Adipocyte (in vitro differentiated cells): ENCODE data around the gene PARP1.
A peak's percentile ranks its signal among the peaks of the same experiment; 100 is the strongest.
"Not testable (repeated sequence)": the region's sequence is repeated elsewhere in the genome, so short reads cannot be mapped to it uniquely, and the experiment has no call there.

Experiments
- DNase-seq: peaks from one replicate; pipeline ENCODE4 v3.0.0-alpha.2; 2015; ENCODE audit warnings: low read depth
- H3K27me3 ChIP-seq: replicated peaks from 2 replicates; pipeline ENCODE4 v1.7.0; 2013; ENCODE audit warnings: mild to moderate bottlenecking, low read length, moderate library complexity; ENCODE audit not compliant: control insufficient read depth, insufficient read depth
- H3K36me3 ChIP-seq: 2 replicates; pipeline ENCODE4 v1.7.0; 2013; ENCODE audit warnings: low read length, mild to moderate bottlenecking, moderate library complexity; ENCODE audit not compliant: control insufficient read depth, insufficient read depth, severe bottlenecking
- H3K4me1 ChIP-seq: 2 replicates; pipeline ENCODE4 v1.7.0; 2013; ENCODE audit warnings: mild to moderate bottlenecking, low read length, moderate library complexity; ENCODE audit not compliant: control insufficient read depth, insufficient read depth
- H3K4me3 ChIP-seq: 2 replicates; pipeline ENCODE4 v1.7.0; 2013; ENCODE audit warnings: mild to moderate bottlenecking, low read length, moderate library complexity
- H3K9ac ChIP-seq: 2 replicates; pipeline ENCODE4 v1.7.0; 2013; ENCODE audit warnings: mild to moderate bottlenecking, low read length, moderate library complexity
- H3K9me3 ChIP-seq: 2 replicates; pipeline ENCODE4 v1.7.0; 2013; ENCODE audit warnings: mild to moderate bottlenecking, low read length, moderate library complexity; ENCODE audit not compliant: control insufficient read depth

PARP1 gene

DNA sequence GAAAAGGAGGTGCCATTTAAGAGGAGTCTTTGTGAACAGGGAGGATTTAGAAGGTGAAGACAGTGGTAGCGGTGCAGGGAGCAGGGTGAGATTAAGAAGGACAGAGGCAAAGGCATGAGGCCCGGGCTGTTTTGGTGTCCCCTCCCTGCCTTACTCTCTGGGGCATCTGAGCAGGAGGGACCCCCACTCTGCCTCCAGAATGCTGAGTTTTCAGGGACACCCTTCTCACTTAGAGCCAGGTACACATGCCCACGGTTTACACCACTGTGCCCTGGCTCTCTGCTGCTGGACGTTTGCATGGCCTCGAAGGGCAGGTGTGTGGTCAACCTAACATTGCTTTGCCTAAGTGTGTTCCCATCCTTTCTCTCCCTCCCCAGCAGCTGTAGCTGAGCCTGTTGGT is 20.5 kb upstream of the PARP1 start:
- H3K4me3 ChIP-seq: no peak overlapping the region
- no peaks in the 10 kb centered on the region for H3K4me1 ChIP-seq
- no peaks in the 10 kb centered on the region for H3K9me3 ChIP-seq
- no peak overlapping the region for H3K9ac ChIP-seq
- DNase-seq: no peak
- H3K36me3 ChIP-seq: no peaks in the 10 kb centered on the region
- peaks cover 28% of the 10 kb centered on the region for H3K27me3 ChIP-seq

DNA sequence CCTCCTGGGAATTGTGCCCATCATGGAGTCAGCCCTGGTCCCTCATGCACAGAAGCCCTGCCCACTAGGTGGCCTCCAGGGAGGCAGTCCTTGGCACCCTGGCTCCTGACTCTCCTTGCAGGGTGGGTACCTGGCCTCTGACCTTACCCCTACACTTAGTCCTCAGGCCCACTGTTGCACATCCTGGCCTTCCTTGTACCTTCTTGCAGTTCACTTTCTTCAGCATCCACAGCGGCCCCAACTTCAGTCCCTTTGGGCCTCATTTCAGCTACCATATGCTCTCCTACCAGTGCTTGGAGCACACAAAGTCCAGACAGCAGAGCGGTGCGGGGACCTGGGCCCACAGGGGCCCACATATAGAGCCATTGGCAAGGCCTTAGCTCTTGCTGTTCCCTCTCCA is 19.2 kb upstream of the PARP1 start:
- Histone ChIP-seq H3K9me3 (no peaks in the 10 kb centered on the region), H3K4me1 (no peaks in the 10 kb centered on the region), H3K27me3 (peaks cover 21% of the 10 kb centered on the region), H3K4me3 (no peak overlapping the region), H3K36me3 (no peaks in the 10 kb centered on the region), H3K9ac (no peak overlapping the region)
- no peak for DNase-seq

DNA sequence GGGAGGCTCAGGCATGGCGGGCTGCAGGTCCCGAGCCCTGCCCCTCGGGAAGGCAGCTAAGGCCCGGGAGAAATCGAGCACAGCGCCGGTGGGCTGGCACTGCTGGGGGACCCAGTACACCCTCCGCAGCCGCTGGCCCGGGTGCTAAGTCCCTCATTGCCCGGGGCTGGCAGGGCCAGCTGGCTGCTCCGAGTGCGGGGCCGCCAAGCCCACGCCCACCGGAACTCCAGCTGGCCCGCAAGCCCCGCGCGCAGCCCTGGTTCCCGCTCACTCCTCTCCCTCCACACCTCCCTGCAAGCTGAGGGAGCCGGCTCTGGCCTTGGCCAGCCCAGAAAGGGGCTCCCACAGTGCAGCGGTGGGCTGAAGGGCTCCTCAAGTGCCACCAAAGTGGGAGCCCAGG is 18.5 kb upstream of the PARP1 start:
- H3K4me1 ChIP-seq, DNase-seq, H3K4me3 ChIP-seq, H3K9me3 ChIP-seq, H3K36me3 ChIP-seq, H3K9ac ChIP-seq: not testable (repeated sequence)
- H3K27me3 ChIP-seq: peaks cover 21% of the 10 kb centered on the region

- H3K9me3 ChIP-seq: no peaks in the 10 kb centered on the region
- no peak overlapping the region for H3K9ac ChIP-seq
- DNase-seq: no peak
- H3K4me1 ChIP-seq: no peaks in the 10 kb centered on the region
- H3K27me3 ChIP-seq: peaks cover 21% of the 10 kb centered on the region
- H3K4me3 ChIP-seq: no peak overlapping the region
- no peaks in the 10 kb centered on the region for H3K36me3 ChIP-seq
Observed at GRCh38 chr1:226425431-226426031, 17.6 kb upstream of the PARP1 start.

- no peak overlapping the region for H3K4me3 ChIP-seq
- no peak for DNase-seq
Observed at GRCh38 chr1:226425004-226425378, 17.1 kb upstream of the PARP1 start.

DNA sequence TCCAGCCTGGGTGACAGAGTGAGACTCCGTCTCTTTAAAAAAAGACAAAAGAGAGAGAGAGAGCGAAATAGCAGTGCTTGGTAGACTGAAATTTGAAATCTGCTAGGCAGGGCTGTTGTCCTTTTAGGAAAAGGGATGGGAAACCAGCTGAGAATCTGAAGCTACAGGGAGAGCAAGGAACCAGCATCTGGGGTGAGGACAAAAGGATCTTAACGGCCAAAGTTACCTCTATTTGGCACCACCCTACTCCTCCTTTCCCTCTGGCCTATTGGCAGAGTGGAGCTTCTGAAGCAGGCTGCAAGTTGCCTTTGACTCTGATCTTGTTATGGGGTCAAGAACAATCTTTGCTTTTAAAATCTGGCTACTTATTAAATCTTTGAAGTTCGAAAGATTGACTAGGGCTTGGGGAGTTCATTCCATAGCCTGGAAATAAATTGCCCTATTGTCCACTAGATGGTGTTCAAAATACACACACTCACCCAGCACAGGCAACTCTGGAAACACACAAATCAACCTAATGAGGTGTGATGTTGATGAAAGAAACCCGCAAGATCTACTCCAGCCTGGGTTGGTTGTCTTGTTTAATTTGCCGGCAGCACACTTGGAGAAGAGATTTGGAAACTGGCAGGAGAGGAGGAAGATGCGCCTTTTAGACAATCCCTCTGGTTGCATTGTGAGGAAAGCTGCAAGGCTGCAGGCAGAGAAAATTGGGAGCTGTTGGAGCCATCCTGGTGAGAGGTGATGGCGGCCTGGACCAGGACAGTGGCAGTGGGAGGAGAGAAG is 16.5 kb upstream of the PARP1 start:
- Histone ChIP-seq H3K9me3 (no peaks in the 10 kb centered on the region), H3K4me1 (no peaks in the 10 kb centered on the region), H3K36me3 (no peaks in the 10 kb centered on the region), H3K4me3 (no peak overlapping the region), H3K9ac (no peak overlapping the region), H3K27me3 (peaks cover 24% of the 10 kb centered on the region)
- DNase-seq: peak; percentile 39

More at GRCh38 chr1:226425004-226425378, 17.1 kb upstream of the PARP1 start:
- Histone ChIP-seq H3K4me1 (no peaks in the 10 kb centered on the region), H3K9ac (no peak overlapping the region), H3K9me3 (no peaks in the 10 kb centered on the region), H3K27me3 (peaks cover 21% of the 10 kb centered on the region), H3K36me3 (no peaks in the 10 kb centered on the region)

DNA sequence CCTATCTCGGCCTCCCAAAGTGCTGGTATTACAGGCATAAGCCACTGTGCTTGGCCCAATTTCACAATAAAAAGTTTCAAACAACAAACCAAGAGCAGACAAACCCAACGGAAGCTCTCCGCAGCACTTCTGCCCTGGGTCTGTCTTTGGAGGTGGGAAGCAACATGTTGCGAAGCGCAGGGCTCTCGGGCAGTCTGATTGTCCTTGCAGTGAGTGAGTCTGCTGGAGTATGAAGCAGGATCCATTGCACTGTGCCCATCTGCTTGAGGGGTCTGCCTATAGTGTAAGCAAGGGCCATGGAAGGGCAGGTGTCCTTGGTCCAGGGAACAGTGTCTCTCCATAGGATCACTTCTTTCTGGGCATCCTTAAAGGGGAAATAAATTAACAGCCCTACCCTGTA is 14.6 kb upstream of the PARP1 start:
- H3K9ac ChIP-seq: no peak overlapping the region
- DNase-seq: no peak

DNA sequence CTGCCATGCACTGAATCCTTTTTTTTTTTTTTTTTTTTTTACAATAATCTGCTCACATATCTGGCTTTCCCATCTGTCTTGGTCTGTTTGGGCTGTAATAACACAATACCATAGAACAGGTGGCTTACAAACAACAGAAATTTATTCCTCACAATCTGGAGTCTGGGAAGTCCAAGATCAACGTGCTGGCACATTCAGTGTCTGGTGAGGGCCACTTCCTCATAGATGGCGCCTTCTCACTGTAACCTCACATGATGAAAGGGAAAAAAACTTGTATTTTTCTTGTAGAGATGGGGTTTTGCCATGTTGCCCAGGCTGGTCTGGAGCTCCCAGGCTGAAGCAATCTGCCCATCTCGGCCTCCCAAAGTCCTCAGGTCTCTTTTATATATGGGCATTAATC is 13.0 kb upstream of the PARP1 start:
- DNase-seq: no peak
- H3K27me3 ChIP-seq: peaks cover 24% of the 10 kb centered on the region
- H3K4me1 ChIP-seq: no peaks in the 10 kb centered on the region
- no peaks in the 10 kb centered on the region for H3K9me3 ChIP-seq
- no peak overlapping the region for H3K9ac ChIP-seq
- no peaks in the 10 kb centered on the region for H3K36me3 ChIP-seq
- H3K4me3 ChIP-seq: no peak overlapping the region

More for the DNA sequence above, 14.6 kb upstream of the PARP1 start:
- H3K27me3 ChIP-seq: peaks cover 24% of the 10 kb centered on the region
- H3K36me3 ChIP-seq: no peaks in the 10 kb centered on the region
- H3K4me1 ChIP-seq: no peaks in the 10 kb centered on the region
- no peak overlapping the region for H3K4me3 ChIP-seq
- no peaks in the 10 kb centered on the region for H3K9me3 ChIP-seq

GRCh38 chr1:226420328-226420727 is 12.4 kb upstream of the PARP1 start:
- H3K27me3 ChIP-seq: peaks cover 23% of the 10 kb centered on the region
- no peaks in the 10 kb centered on the region for H3K9me3 ChIP-seq
- H3K4me1 ChIP-seq: no peaks in the 10 kb centered on the region
- H3K9ac ChIP-seq: no peak overlapping the region
- no peak for DNase-seq
- no peaks in the 10 kb centered on the region for H3K36me3 ChIP-seq
- no peak overlapping the region for H3K4me3 ChIP-seq

- no peak overlapping the region for H3K9ac ChIP-seq
- DNase-seq: peak; percentile 25
- H3K4me1 ChIP-seq: no peaks in the 10 kb centered on the region
- H3K36me3 ChIP-seq: no peaks in the 10 kb centered on the region
- no peaks in the 10 kb centered on the region for H3K9me3 ChIP-seq
- H3K27me3 ChIP-seq: peaks cover 21% of the 10 kb centered on the region
- H3K4me3 ChIP-seq: no peak overlapping the region
Observed at GRCh38 chr1:226419284-226420029, 11.6 kb upstream of the PARP1 start.

GRCh38 chr1:226417830-226418546 is 10.1 kb upstream of the PARP1 start:
- Histone ChIP-seq H3K9me3 (no peaks in the 10 kb centered on the region), H3K36me3 (no peaks in the 10 kb centered on the region), H3K9ac (no peak overlapping the region), H3K4me1 (no peaks in the 10 kb centered on the region), H3K4me3 (no peak overlapping the region), H3K27me3 (peaks cover 27% of the 10 kb centered on the region)
- DNase-seq: no peak
